ENCODE measurements around the gene RAI1. TPM values are rescaled to one million over a fixed set of nuclear protein-coding genes. Genes with fewer than 3 reads are reported as not detected.

Gene RAI1
- total RNA-seq, 4 donors from 2014 or later: 19.4 to 38.2 (median 35.3) TPM

DNA sequence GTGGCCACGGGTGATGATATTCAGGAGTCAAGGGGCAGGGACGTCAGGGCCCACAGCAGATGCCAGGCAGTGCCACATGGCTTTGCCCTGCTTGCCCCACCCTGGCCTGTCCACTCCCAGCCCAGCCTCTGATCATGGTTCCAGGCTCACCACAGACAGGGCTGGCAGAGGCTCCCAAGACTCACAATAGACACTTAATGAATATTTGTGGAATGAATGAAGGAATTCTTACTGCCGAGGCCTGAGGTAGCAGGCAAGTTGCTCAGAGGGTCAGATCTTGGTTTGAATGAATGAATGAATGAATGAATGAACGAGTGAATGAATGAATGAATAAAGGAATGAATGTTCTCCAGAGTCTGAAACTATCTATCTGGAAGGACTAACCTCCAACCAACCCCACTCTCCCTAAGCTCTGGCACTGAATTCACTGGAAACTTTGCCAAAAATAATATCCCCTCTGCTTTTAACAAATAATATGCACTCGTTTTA, 60.9 kb downstream of the RAI1 start:
- H3K4me3 ChIP-seq (ENCODE audit: low read depth, poor library complexity, severe bottlenecking): no peak overlapping the region
- WGBS, 2 donors: 47 to 51% methylated on average over 5 of the region's 5 CpGs
- no peak for DNase-seq (ENCODE audit: low spot score in 2 of 2)
- intact Hi-C loops (cut with DNase I; ENCODE audit: low total_unique reads): no loop called here
- TF ChIP-seq POLR2A (IDR thresholded peaks at IDR 0.05): no peak
- TF ChIP-seq, protein P1, sequence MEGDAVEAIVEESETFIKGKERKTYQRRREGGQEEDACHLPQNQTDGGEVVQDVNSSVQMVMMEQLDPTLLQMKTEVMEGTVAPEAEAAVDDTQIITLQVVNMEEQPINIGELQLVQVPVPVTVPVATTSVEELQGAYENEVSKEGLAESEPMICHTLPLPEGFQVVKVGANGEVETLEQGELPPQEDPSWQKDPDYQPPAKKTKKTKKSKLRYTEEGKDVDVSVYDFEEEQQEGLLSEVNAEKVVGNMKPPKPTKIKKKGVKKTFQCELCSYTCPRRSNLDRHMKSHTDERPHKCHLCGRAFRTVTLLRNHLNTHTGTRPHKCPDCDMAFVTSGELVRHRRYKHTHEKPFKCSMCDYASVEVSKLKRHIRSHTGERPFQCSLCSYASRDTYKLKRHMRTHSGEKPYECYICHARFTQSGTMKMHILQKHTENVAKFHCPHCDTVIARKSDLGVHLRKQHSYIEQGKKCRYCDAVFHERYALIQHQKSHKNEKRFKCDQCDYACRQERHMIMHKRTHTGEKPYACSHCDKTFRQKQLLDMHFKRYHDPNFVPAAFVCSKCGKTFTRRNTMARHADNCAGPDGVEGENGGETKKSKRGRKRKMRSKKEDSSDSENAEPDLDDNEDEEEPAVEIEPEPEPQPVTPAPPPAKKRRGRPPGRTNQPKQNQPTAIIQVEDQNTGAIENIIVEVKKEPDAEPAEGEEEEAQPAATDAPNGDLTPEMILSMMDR (IDR thresholded peaks at IDR 0.05): no peak

DNA sequence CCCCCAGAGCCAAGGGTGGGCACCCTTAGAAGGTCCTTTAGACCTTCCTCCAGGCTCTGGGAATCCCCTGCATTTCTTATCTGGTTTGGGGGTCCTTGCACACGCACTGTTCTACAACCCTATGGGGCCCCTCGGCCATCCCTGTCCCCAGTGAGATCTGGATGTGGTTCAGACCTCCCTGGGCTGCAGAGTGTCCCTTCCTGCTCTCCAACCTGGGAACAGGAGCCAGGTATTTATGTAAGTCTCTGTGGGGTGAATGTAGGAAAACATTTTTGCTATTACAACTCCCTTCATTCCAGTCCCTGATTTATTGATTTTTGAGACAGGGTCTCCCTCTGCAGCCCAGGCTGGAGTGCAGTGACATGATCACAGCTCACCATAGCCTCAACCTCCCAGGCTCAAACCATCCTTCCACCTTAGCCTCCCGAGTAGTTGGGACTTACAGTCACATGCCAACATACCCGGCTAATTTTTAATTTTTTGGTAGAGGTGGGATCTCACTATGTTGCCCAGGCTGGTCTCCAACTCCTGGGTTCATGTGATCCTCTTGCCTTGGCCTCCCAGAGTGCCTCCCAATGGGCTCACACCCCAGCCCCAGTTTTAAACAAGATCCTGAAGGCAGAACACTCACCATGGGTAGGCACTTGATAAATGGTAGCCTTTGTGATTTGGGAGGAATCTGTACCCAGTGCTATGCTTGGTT, 61.6 kb downstream of the RAI1 start:
- no peak for DNase-seq (ENCODE audit: low spot score in 2 of 2)
- H3K4me3 ChIP-seq (ENCODE audit: low read depth, poor library complexity, severe bottlenecking): no peak overlapping the region
- TF ChIP-seq, protein P1 (IDR thresholded peaks at IDR 0.05): no peak
- TF ChIP-seq POLR2A (IDR thresholded peaks at IDR 0.05): no peak
- intact Hi-C loops (cut with DNase I; ENCODE audit: low total_unique reads): no loop called here
- 72 to 80% methylated on average over 4 of the region's 4 CpGs for WGBS, 2 donors

DNA sequence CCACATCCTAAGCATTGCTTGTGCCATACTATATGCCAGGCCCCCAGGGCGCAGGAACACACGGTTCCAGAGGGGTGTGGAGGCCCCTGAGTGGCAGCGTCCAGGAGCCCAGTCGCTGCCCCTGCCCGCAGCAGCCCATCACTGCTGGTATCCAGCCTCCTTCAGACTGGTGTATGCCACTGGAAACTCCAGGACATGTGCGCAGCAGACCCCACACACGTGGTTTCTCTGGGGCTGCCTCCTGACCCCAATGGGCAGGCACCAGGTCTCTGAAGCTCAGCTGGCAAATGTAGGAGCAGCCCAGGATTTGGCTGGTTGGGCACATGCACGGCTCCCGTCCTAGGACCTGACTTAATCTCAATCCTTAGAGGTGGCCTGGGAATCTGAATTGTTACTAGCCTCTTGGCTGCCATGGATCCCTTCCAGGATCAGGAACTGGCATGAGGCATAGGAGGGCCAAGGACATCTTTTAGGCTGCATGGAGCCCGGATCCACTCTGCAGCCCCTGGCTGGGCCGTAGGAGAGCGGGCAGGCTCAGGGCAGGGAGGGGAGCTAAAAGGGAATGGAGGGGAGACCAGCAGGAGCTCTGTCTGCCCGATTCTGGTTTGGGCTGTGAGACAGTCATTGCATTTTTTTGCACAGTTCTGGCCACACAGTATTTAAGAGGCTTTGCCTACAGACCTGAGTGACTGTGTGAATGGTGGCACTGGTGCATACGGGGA, 62.3 kb downstream of the RAI1 start:
- intact Hi-C loops (cut with DNase I; ENCODE audit: low total_unique reads): no loop called here
- no peak overlapping the region for H3K4me3 ChIP-seq (ENCODE audit: low read depth, poor library complexity, severe bottlenecking)
- 75 to 89% methylated on average over 12 to 14 of the region's 14 CpGs for WGBS, 2 donors
- no peak for TF ChIP-seq POLR2A (IDR thresholded peaks at IDR 0.05)
- TF ChIP-seq, protein P1 (IDR thresholded peaks at IDR 0.05): no peak
- no peak for DNase-seq (ENCODE audit: low spot score in 2 of 2)

DNA sequence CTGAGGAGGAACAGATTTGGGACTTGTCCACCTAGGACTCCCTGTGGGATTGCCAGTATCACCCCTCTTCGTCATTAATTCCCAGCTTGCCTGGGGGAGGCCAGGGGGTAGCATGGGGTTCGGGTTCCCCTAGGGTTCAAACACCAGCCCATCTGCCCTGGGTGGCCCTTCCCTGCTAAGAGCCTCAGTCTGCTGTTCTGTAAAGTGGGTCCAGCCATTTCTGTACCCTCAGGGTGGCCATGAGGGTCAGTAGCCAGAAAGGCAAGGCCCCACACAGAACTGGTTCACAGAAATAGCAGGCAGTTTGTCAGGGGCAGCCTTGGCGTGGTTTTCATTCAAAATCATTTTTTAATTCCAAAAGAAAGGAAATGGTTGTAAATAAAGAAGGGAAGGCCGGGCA, 62.9 kb downstream of the RAI1 start:
- WGBS, 2 donors: 91 to 96% methylated on average over 4 of the region's 4 CpGs
- H3K4me3 ChIP-seq (ENCODE audit: low read depth, poor library complexity, severe bottlenecking): no peak overlapping the region
- DNase-seq (ENCODE audit: low spot score in 2 of 2): no peak
- no peak for TF ChIP-seq POLR2A (IDR thresholded peaks at IDR 0.05)
- TF ChIP-seq, protein P1 (IDR thresholded peaks at IDR 0.05): no peak
- intact Hi-C loops (cut with DNase I; ENCODE audit: low total_unique reads): no loop called here

DNA sequence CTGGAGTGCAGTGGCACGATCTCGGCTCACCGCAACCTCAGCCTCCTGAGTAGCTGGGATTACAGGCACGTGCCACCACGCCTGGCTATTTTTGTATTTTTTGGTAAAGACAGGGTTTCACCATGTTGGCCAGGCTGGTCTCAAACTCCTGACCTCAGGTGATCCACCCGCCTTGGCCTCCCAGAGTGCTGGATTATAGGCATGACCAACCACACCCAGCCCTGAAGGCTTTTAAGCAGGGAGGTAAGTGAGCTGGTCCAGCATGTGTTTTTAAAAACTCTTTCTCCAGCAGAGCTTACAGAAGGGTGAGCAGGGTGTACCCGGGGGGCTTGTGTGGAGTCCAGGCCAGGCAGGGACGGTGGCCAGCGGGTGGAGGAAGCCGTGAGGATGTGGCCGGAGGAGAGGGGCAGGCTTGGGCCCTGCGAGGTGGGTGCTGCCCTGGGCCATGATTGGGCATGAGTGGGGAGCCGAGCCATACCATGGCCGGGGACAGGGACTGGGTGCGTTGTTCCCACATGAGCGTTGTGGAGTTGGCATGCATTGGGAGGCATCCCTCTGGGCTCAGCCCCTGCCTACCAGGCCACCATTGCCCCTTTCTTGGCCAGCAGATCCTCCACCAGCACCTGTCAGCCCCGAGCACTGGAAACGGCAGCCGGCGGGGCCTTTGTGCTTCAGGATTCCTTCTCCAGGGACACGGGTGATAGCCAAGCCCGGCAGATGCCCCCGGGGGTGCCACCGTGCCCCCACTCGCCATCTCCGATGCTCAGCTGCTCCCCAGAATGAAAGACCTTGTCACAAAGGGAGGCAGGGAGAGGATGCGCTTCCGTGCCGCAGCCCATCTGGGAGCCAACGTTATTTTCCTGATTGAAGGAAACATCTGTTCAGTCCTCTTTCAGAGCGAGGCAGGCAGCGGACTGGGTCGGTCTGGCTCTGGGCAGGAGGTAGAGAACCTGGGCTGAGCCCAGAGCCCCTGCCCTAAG, 64.5 kb downstream of the RAI1 start:
- H3K4me3 ChIP-seq (ENCODE audit: low read depth, poor library complexity, severe bottlenecking): no peak overlapping the region
- no peak for DNase-seq (ENCODE audit: low spot score in 2 of 2)
- WGBS, 2 donors: 77 to 78% methylated on average over 32 to 33 of the region's 33 CpGs
- intact Hi-C loops (cut with DNase I; ENCODE audit: low total_unique reads): no loop called here
- TF ChIP-seq POLR2A (IDR thresholded peaks at IDR 0.05): no peak
- TF ChIP-seq, protein P1 (IDR thresholded peaks at IDR 0.05): no peak

Data from lower leg skin (tissue), 4 donors.